ENCODE measurements around the gene PHLPP1.
"Not testable (repeated sequence)": the region's sequence is repeated elsewhere in the genome, so short reads cannot be mapped to it uniquely, and the experiment has no call there.

The PHLPP1 gene

DNA sequence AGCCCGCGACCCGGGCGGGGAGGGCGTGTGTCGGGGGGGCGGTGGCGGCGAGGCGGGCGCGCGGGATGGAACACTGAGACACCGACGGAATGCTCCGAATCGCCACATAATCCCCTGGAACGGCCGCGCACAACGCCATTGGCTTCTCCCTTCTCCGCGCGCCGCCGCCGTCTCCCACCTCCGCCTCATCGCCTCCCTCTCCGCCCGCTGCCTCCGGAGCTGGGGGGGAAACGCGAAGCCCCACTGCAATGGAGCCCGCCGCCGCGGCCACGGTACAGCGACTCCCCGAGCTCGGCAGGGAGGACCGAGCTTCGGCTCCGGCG is at the start of gene PHLPP1:
PHLPP1 (plus strand) TSS at position 106 of the 323 bp plus-strand sequence; CDS start at position 249, 143 bp downstream.
- no peak for DNase-seq

DNA sequence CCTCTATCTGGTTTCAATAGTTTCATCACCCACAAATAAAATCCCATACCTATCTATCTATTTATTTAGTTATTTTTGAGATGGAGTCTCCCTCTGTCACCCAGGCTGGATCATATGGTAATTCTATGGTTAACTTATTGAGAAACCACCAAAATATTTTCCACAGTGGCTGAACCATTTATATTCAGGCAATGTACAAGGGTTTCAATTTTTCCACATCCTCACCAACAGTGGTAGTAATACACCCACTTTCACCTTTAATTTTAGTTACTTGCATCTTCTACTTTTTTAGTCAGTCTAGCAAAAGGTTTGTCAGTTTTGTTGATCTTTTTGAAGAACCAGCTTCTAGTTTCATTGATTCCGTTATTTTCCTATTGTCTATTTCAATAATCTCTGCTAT is 46.1 kb upstream of the PHLPP1 start:
- DNase-seq: no peak

DNA sequence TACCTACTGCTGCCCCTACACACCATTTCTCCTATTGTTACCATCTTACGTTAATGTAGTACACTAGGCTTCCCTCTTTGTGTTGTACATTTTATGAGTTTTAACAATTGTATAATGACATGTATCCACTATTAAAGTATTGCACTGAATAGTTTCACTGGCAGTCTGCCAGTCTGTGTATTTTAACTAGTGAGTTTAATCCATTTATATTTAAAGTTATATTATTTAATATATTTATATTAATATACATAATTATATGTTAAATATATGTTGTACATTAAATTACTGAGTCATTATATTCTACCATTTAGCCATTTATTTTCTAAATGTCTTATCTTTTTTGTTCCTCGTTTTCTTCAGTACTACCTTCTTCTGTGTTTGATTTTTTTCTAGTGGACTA is 44.8 kb upstream of the PHLPP1 start:
- no peak for DNase-seq

DNA sequence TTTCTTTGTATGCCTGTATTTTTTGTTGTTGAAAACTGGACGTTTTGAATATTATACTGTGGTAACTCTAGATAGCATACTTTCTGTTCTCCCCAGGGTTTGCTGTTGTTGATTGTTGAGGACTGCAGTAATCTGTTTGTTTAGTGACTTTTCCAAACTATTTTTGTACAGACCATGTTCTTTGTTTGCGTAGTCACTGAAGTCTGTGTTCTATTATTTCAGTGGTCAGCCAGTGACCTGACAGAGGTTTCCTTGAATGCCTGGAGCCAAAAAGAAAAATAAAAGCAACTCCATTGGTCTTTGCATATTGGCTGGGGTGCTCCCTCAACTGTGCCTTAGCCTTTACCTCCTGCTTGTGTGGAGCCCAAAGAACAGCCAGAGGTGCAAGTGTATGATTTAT is 42.7 kb upstream of the PHLPP1 start:
- no peak for DNase-seq

DNA sequence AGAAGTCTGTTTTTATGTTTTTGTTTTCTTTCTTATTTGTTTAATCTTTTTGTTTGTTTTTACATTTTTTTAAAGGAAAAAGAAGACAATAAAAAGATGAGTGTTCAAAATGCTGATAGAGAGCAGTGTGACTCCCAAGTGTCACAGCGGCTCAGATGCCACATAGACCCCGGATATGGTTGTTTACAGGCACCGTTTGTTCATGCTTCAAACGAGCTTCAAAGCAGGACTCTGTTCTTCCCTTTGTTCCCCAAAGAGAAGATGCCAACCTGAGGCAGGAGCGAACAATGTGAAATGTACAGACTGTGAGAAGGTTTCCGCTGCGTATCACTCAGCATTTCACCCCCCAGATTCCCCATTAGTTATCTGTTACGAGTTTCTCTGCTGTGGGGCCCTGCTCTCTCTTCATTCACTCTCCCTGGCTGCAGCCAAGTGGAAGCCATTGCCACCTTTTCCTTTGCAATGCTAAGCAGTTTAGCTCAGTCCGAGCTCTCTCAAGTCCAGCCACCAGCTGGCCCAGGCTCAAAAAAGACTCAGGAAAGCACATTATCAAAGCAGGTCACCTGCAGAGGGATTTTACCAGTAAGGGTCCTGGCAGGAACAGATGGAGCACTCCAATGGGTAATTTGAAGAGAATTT is 36.4 kb upstream of the PHLPP1 start:
- DNase-seq: no peak

DNA sequence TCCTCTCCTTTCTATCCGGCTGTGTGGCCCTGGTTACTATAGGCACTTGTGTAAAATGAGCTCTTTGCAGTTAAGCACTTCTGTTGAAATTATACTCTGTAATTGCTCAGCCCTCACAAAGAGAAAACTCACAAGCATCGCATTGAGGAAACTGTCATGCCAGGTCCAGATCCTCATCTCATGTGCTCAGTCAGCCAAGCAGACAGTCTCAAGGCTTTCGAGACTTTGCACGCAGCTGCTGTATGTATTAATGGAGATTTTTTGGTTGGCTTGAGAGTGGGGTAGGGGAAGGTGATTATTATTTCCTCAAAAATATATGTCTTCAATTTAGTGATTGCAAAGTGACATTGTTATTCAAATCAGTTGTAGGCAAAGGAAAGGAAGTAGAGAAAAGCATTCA is 33.0 kb upstream of the PHLPP1 start:
- DNase-seq: no peak

DNA sequence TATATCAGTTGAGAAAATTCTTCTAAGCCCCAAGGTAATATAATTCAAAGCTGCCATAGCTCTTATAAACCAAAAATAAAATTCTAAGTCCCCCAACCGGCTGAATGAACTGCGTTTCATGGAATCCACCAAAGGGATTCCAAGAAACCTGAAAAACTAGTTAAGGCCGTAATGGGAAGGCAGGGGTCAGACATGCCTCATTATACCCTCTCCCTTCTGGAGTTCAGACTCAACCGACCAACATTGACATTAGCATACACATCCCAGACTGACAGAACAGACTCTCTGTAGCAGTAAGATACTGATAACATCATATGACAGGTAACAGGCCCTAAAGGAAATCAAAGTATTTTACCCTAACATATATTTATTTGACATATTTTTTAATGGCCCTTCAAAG is 31.4 kb upstream of the PHLPP1 start:
- DNase-seq: no peak

DNA sequence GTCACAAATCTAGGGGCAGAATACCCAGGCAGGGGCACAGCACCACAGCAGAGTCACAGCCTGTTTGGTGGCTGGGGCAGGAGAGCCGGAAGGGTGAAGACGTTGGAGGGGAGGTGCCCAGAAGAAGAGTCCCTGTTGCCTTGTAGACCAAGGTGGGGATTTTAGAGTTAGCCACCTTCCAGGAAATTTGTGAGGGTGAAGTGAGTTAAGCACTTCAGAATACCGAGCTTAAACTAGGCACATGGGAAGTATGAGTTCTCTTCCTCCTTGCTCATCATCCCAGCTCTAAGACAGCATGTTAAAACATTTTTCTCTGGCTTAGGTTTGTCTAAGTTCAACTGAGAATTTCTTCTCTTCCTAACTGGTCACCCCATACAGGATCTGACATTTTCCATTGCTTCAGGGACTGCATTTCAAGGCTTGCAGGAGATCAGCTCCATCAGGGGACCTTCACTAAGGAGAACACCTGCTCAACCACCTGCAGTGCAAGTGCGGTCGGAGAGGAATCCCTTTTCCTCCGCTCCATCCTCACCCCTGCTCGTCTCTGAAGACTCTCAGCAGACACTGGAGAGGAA is 26.5 kb upstream of the PHLPP1 start:
- no peak for DNase-seq

DNA sequence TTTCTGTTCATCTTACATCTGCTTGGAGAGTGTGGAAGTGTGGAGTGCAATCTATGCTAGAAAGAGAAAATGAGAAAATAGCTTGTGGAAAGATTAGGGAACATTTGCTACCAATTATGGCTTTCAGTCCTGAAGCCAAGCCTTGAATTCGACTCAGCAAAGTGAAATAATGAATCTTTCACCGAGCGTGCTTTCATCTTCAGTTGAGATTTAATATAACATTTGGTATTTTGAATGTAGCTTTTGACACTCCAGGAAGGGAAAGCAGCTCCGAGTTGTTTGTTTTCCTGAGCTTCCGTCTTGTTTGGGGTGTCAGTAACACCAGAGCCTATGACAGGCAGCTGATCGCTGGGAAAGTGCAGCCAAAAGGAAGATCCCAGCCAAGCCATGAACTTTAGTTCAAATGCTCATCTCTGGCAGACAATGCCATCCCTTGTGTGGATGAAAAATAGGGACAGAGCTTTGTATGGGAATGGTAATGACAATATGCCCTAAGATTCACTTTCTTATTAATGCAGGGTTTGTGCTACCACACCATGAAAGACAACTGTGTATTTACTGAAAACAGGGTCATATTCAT is 25.0 kb upstream of the PHLPP1 start:
- no peak for DNase-seq

DNA sequence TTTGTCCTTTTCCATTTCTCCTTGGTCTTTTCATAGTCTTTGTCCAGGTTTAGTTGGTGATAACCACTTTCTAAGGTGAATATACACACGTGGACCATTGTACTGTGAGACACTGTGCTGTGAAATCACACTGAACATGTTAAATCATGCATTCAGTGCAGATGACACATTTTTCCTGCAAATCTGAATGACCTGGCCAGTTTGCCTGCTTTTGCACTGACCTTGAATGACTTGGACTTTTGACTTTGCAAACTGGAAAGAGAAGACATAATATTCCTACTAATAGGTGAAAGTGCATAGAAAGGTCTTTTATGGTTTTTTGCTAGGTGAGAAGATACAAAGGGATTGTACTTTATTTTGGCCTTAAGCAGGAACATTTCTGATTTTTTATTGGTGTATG is 21.7 kb upstream of the PHLPP1 start:
- DNase-seq: no peak

DNA sequence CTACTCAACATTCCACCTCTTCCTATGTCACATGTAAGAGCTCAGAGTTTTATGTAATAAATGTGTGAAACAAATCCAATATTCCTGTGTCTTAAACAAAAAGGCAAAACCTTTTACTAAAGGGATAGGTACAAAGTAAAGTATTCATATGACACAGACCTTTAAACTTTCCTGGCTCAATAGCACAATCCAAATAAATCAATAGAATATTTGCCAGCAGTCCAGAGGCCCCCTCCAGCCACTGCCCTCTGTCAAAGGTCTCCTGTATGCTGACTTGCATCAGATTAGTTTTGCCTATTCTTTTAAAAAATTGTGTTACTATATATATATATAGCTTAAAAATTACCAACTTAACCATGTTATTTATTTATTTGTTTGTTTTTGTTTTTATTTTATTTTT is 17.7 kb upstream of the PHLPP1 start:
- no peak for DNase-seq

DNA sequence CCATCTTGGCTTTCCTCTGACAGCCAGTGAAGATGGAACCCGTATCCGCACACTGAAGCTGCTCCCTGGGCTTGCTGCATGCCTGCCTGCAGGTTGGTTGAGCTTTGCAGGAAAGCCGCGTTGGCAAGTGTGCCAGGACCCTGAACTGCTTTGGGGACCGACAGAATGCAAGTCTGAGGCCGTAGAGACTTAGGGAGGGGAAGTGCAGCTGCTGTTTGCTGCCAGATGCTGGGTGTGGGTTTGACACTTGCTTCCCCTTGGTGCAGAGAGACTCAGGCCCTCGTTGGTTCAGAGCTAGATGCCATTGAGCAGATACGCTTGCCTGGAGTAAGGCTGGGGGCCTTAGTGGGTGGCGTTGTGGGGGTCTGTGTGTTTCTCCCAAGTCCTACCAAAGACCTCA is 13.1 kb upstream of the PHLPP1 start:
- peak; percentile 58 for DNase-seq

DNA sequence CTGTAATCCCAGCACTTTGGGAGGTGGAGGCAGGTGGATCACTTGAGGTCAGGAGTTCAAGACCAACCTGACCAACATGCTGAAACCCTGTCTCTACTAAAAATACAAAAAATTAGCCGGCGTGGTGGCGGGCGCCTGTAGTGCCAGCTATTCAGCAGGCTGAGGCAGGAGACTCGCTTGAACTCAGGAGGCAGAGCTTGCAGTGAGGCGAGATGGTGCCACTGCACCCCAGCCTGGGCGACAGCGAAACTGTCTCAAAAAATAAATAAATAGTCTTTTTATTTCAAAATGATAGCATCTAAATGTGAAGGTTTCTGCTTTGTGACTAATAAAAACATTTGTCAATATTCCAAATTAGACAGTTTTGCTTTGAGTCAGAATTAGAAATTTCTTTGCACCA is 8.5 kb upstream of the PHLPP1 start:
- not testable (repeated sequence) for DNase-seq

DNA sequence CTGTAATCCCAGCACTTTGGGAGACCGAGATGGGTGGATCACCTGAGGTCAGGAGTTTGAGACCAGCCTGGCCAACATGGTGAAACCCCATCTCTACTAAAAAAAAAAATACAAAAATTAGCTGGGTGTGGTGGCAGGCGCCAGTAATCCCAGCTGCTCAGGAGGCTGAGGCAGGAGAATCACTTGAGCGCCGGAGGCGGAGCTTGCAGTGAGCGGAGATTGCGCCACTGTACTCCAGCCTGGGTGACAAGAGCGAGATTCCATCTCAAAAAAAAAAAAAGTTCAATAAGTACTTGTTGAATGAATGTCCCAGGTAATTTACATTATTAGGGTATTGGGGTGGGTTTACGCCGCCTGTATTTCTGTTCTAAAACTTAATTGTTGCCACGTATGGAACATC is 5.4 kb upstream of the PHLPP1 start:
- not testable (repeated sequence) for DNase-seq

DNA sequence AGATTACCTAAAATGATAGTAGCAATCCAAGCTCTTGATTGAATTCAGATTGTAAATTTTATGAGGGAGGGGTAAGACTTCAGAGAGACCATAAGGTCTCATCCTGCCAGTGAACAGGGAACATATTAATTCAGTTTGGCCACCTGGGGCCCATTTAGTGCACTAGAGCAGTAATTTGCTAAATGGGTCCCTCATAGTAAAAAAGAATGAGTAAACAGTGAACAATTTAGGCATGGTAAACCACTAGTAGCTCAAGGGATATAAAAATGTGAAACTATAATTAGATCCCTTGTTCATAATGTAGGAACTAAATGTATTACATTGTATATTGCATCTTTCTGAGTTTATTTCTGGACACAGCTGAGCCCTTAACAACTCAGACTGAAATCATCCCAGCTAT is 4.9 kb upstream of the PHLPP1 start:
- no peak for DNase-seq

DNA sequence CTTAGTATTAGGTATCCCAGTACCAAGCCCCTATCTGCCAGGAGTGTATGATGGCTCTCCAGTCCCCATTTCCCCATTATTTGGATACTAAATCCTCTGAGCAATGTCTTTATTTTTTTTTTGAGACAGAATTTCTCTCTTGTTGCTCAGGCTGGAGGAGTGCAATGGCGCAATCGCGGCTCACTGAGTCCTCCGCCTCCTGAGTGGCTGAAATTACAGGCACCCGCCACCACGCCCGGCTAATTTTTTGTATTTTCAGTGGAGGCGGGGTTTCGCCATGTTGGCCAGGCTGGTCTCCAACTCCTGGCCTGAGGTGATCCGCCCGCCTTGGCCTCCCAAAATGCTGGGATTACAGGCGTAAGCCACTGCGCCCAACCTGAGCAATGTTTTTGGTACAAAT is 3.6 kb upstream of the PHLPP1 start:
- no peak for DNase-seq

DNA sequence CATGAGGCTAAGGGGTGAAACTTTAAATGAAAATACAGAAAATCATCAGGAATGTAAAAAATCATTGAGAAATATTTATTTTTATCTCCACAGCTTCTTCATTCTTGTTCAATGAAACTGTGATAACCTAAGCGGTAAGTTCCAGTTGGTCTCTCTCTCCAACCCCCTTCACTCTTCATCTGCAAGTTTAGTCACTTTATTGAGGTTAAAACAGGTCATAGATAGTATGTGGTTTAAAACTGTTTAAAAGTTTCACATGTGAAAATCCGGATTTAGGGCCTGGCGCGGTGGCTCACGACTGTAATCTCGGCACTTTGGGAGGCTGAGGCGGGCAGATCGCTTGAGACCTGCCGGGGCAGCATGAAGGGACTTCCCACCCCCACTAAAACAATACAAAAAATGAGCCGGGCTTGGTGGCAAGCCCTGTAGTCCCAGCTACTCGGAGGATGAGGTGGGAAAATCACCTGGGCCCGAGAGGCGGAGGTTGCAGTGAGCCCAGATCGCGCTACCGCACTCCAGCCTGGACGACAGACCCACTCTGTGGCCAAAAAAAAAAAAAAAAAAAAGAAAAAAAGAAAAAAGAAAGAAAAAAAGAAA is 1.6 kb upstream of the PHLPP1 start:
- DNase-seq: no peak

DNA sequence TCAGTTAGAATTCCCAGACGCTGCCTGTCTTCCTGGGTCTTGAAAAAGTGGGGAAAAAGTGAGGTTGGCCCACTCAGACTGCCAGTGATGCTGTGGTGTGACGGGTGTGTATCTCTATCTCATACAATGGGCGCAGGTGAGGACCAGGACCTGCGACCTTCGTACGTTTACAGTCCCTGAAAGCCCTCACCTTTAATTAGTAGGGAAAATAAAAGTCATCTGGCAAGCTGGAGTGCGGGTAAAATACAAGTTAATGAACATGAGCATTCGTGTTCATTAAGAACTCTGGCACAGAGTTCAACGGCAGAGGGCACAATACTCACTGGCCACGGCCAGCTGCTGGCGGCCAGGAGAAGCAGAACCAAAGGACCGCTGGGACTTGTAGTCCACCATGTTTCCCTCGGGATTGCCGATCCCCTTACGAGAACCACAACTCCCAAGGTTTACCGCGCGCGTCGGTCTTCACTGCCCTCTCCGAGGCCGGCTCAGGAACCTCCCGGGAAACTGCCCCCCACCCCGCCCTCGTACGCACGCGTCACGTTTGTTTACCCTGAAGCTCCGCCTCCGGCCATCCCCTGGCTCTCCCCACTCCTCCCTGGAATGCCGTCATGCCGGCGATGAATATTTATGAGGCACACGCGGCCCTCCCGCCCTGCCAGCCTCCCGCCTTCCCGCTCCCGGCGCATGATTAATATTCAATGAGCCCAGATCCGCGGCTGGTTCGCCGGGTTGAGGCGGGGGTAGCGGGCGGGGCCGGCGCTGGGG is 488 bp upstream of the PHLPP1 start:
- DNase-seq: peak; percentile 95

DNA sequence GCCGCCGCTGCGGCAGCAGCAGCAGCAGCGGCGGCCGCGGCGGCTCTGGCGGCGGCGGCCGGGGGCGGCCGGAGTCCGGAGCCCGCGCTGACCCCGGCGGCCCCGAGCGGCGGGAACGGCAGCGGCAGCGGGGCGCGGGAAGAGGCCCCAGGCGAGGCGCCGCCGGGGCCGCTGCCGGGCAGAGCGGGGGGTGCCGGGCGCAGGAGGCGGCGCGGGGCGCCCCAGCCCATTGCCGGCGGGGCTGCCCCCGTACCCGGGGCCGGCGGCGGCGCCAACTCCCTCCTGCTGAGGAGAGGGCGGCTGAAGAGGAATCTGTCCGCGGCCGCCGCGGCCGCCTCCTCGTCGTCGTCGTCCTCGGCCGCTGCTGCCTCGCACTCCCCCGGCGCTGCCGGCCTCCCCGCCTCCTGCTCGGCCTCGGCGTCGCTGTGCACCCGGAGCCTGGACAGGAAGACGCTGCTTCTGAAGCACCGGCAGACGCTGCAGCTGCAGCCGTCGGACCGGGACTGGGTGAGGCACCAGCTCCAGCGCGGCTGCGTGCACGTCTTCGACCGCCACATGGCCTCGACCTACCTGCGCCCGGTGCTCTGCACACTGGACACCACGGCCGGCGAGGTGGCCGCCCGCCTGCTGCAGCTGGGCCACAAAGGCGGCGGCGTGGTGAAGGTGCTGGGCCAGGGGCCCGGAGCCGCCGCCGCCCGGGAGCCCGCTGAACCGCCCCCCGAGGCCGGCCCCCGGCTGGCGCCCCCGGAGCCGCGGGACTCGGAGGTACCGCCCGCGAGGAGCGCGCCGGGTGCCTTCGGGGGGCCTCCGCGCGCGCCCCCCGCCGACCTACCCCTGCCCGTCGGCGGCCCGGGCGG is 646 bp downstream of the PHLPP1 start:
- no peak for DNase-seq

DNA sequence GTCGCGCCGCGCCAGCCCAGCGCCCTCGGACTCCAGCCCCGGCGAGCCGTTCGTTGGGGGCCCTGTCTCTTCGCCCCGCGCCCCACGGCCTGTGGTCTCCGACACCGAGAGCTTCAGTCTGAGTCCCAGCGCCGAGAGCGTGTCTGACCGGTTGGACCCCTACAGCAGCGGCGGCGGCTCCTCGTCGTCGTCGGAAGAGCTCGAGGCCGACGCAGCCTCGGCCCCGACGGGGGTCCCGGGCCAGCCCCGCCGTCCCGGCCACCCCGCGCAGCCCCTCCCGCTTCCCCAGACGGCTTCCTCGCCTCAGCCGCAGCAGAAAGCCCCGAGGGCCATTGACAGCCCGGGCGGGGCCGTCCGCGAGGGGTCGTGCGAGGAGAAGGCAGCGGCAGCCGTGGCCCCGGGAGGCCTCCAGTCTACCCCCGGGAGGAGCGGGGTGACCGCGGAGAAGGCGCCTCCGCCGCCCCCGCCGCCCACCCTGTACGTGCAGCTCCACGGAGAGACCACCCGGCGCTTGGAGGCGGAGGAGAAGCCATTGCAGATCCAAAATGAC is 1.4 kb downstream of the PHLPP1 start:
- no peak for DNase-seq

DNA sequence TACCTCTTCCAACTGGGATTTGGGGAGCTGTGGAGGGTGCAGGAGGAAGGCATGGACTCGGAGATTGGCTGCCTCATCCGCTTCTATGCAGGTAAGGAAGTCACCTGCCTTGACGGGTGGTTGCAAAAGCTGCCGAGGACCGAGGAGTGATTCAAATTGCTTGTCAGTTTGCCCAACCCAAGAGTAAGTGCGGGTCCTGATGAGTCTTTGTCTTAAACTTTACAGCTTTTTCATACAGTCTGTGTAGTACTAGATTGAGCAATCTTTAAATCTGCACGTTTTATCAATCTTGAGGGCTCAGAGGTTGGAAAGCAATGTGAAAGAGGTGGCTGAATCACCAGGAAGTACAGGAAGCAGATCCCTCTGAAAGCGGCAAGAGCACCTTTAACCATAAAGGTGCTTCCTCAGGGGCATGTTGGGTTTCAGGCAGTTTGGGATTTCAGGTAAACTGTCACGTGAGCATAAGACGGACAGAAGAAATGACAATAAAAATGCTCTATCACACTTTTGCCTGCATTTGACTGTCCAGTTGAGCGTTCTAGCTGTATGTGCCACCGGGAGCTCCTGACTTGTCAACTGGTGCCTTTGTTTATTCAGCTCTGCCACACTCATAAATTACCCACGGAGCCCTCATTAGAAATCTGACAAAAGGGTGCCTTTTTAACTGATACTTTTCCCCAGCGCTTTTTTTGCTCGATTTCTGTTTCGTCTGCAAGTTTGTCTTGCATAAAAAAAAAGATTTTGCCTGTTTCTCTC is 2.0 kb downstream of the PHLPP1 start:
- peak; percentile 49 for DNase-seq
